B cell (primary cell): Measurements from ENCODE around the gene CORO1C.

ENCODE experiments used
- EZH2 ChIP-seq: IDR thresholded peaks from 2 replicates; pipeline ENCODE4 v1.6.1; 2012; ENCODE audit warnings: borderline replicate concordance, low read depth, mild to moderate bottlenecking, moderate library complexity, low read length; ENCODE audit not compliant: insufficient read depth, poor library complexity, severe bottlenecking
- TF ChIP-seq, protein P1 (sequence below): fragments of 200-600 bp; IDR thresholded peaks from one replicate; pipeline ENCODE4 v1.8.0; 2022; ENCODE audit warnings: antibody characterized with exemption, mild to moderate bottlenecking

DNA sequence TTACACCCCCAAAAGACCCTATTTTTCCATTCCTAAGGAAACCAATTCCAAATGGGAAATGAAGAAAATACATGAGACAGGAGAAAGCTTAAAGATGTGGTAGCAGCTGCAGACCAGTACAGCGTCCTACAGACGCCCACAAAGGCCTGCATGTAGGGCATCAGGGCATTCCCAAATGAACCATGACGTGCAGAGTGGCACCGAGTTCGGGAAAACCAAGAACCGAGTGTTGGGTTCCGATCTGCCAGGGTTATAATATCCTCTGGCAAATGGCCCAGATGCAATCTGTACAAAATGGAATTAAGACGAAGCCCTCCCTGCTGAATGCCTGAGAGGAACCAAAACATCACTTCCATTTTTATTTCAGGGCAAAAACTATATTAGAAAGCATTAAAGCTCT lies 63.3 kb downstream of the CORO1C start:
- TF ChIP-seq, protein P1, sequence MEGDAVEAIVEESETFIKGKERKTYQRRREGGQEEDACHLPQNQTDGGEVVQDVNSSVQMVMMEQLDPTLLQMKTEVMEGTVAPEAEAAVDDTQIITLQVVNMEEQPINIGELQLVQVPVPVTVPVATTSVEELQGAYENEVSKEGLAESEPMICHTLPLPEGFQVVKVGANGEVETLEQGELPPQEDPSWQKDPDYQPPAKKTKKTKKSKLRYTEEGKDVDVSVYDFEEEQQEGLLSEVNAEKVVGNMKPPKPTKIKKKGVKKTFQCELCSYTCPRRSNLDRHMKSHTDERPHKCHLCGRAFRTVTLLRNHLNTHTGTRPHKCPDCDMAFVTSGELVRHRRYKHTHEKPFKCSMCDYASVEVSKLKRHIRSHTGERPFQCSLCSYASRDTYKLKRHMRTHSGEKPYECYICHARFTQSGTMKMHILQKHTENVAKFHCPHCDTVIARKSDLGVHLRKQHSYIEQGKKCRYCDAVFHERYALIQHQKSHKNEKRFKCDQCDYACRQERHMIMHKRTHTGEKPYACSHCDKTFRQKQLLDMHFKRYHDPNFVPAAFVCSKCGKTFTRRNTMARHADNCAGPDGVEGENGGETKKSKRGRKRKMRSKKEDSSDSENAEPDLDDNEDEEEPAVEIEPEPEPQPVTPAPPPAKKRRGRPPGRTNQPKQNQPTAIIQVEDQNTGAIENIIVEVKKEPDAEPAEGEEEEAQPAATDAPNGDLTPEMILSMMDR, result no peak
- TF ChIP-seq EZH2, result no peak
